Measurements from ENCODE around the gene PAOX. TPM values are rescaled to one million over a fixed set of nuclear protein-coding genes. Genes with fewer than 3 reads are reported as not detected.

Gene PAOX
- total RNA-seq, 4 donors from 2014 or later, result 2.4 to 18.6 (median 8.1) TPM

DNA sequence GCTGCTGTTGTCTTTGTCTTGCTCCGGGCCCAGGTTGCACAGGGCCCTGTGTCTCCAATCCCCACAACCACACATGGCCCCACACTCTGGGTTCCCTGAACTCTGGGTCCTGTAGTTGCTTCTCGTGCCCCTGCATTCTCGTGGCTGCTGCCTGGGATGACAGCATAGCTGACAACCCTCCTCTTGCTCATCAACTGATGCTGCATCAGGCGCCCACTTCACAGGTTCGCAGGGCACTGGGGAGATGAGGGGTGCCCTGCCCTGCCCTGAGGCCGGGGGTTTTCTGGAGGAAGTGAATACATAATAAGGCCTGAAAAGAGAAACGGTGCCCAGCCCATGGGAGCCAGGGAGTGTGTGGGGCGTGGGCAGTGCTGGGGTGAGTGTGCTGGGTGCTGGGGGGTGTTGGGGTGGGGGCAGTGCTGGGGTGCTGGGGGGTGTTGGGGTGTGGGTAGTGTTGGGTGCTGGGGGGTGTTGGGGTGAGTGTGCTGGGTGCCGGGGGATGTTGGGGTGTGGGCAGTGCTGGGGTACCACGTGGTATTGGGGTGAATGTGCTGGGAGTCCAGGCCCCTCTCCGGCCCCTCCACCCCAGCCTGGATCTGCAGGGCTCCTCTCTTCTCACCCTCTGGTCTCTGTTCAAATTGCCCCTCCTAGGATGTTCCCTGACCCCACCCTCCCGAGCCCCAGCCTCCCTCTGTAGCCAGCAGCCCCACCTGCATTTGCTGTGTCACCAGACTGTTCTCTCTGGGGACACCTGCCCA is 12.9 kb downstream of the PAOX start:
- TF ChIP-seq CTCF (IDR thresholded peaks at IDR 0.05; ENCODE audit: low read depth), result no peak

- TF ChIP-seq CTCF (IDR thresholded peaks at IDR 0.05; ENCODE audit: low read depth), result no peak
These were observed 14.5 kb downstream of the PAOX start for GRCh38 chr10:133393401-133394063.

GRCh38 chr10:133394064-133394663 is 15.1 kb downstream of the PAOX start, which contains the start of gene MTG1:
MTG1 (plus strand) TSS chr10:133394157; CDS start chr10:133394221, 64 bp downstream.
- TF ChIP-seq CTCF (IDR thresholded peaks at IDR 0.05; ENCODE audit: low read depth), result no peak

DNA sequence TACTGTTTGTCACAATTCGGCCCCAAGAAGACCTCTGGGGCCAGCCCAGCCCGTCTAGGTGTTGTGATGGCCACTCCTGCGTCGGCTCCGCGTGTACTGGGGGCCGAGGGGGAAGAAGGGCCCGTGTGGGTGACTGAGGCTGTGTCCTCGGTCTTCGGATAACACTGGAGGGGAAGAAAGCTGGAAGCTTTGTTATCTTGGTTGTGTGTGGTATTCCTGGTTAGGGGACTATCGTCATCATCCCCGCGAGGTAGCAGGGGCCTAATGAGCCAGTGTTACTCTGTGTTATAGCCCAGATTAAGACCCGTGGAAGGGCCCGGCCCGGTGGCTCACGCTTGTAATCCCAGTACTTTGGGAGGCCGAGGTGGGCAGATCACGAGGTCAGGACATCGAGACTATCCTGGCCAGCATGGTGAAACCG is 15.7 kb downstream of the PAOX start:
- TF ChIP-seq CTCF (IDR thresholded peaks at IDR 0.05; ENCODE audit: low read depth), result no peak

DNA sequence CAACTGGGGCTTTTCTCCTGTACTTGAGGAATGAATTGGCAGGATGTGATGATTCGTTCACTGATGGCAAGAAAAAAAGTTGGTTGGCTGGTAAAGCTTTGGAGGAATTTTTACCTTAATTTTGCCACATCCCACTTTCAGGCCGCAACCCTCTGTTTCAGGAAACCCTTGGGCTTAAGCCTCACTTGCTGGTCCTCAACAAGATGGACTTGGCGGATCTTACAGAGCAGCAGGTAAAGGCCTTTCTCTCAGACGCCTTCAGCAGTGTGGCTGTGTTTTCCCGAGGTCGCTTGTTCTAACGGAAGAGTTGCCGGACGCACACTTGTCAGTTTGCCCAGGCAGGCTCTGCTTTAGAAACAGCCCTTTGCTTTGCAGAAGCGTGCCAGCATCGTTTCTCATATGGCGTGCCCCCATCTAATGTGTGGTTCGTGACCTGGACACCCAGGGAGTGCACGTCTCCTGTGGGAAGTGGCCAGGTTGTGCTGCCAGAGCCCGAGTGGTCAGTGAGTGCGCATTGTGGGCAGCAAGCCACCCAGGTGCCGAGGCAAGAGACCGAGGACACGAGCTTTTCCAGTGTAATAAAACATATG is 17.1 kb downstream of the PAOX start:
- TF ChIP-seq CTCF (IDR thresholded peaks at IDR 0.05; ENCODE audit: low read depth), result no peak

DNA sequence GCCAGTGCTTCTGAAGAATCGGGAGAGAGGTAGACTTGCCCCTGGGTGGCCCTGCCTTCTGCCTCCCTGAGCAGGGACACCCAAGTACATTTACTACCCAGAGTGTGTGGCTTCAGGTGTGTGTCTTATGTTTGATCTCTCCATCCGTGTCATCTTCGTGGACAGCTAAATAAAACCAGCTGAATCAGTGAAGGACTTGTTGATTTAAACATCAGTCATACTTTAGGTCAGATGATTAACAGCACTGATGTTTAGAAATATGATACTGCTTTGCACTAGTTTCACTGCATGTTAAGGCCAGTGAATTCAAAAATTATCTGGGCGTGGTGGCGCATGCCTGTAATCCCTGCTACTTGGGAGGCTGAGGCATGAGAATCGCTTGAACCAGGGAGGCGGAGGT is 18.9 kb downstream of the PAOX start:
- TF ChIP-seq CTCF (IDR thresholded peaks at IDR 0.05; ENCODE audit: low read depth), result no peak

DNA sequence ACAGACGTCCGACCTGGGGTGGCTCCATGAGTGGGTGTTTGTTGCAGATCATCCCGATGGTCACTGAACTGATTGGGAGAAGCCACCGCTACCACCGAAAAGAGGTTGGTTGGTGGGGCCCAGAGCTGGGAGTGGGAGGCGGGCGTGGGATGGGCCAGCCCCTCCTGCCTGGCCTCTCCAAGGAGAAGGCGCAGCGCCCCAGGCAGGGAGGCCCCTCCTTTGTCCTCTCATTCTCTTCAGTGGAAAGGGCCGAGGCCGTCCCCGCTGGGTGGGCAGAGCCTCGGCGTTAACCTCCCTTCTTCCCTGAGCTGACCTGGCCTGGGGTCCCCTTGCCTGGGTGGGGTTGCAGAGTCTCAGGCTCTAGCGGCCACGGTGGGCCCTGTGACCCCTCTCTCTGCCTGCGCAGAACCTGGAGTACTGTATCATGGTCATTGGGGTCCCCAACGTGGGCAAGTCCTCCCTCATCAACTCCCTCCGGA is 20.1 kb downstream of the PAOX start:
- TF ChIP-seq CTCF (IDR thresholded peaks at IDR 0.05; ENCODE audit: low read depth), result no peak

Measured in subcutaneous adipose tissue (tissue), 4 donors.